GM19099 (cell line): ENCODE measurements around the gene CFAP300.

ENCODE experiments used
- POLR2A ChIP-seq: IDR thresholded peaks from 3 replicates; pipeline ENCODE4 v1.6.1; 2011; ENCODE audit warnings: low read depth; ENCODE audit not compliant: insufficient read length; ENCODE audit errors: extremely low read depth

The CFAP300 gene

DNA sequence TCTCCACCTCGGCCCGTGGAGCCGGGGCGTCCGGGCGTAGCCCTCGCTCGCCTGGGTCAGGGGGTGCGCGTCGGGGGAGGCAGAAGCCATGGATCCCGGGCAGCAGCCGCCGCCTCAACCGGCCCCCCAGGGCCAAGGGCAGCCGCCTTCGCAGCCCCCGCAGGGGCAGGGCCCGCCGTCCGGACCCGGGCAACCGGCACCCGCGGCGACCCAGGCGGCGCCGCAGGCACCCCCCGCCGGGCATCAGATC lies 63.4 kb downstream of the CFAP300 start:
- no peak for TF ChIP-seq POLR2A

DNA sequence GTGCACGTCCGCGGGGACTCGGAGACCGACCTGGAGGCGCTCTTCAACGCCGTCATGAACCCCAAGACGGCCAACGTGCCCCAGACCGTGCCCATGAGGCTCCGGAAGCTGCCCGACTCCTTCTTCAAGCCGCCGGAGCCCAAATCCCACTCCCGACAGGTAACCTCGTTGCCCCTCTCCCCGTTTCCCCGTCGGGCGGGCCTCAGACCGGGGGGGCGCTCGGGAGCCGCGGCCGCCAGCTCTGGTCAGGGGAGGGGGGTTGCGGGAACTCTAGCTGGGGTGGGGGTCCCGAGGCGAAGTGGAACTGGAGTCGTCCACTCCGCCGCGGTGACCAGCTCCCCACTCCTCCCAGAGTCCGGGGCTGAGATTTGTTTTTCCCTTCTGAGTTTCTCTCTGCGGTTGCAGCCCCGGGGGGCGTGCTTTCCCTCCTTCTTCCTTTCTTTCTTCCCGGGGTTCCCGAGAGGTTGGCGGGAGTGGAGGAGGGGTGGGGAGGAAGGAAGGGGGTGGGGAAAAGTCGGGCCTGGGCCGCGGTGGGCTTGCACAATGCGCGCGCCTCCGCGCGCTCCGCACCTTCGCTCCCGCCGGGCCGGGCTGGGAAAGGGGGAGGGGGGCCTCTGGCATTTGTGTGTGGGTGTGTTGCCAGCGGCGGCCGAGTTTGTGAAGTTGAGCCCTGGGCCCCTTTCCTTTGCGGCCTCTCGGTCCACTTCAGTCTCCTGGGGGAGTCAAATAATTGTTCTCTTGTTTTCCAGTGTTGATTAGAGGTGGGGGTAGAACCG lies 64.0 kb downstream of the CFAP300 start:
- TF ChIP-seq POLR2A = no peak

DNA sequence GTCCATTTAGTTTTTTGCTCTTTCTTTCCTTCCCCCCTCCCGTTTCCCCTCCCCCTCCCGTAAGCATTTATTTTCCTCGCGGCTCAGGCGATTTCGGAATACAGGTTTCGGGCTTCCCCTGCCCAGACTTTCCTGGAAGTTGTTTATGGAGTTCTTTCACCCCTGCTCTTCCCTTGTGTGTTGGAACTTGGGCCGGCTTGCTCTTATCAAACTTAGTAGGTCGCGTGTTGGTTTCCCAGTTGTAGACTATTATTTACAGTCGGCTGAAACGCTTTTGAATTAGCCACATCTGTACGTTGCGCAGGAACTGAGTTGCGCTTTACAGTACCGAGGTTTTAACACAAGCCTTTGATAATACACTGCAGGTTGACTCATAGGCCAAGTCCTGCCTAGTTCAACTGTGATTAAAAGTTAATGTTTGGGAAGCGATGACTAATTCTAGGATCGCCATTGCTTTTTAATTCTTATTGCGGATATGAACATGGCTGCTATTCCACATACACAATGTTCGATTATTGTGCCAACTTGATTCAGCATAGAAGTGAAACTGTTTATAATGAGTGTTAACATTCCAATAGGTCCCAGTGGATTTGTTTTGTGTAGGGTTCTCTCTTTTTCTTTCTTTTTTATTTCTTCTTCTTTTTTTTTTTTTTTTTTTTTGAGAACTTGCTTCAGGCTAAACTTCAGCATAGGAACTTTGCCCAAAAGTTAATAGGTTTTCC lies 64.7 kb downstream of the CFAP300 start:
- no peak for TF ChIP-seq POLR2A

DNA sequence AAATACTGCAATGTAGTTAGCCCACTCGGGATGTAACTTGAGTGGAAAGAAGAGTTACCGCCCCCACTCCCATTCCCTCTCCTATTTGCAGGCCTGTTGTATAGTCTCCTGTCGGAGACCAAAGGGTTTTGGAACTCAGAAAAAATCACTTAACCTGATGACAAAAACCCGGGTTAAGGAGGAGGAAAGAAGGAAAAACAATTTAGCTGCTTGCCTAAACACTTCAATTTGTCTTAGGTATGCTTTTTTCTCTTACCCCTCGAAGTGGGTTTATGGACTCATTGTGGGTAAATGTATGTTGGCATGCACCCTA lies 65.2 kb downstream of the CFAP300 start:
- no peak for TF ChIP-seq POLR2A

DNA sequence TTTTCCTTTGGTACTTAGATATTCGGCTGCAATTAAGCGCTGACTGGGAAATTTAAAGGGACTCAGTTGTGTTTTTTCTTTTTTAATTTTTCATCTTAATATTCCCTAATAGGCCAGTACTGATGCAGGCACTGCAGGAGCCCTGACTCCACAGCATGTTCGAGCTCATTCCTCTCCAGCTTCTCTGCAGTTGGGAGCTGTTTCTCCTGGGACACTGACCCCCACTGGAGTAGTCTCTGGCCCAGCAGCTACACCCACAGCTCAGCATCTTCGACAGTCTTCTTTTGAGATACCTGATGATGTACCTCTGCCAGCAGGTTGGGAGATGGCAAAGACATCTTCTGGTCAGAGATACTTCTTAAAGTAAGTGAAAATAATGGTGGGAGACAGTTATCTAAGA lies 66.8 kb downstream of the CFAP300 start:
- no peak for TF ChIP-seq POLR2A

DNA sequence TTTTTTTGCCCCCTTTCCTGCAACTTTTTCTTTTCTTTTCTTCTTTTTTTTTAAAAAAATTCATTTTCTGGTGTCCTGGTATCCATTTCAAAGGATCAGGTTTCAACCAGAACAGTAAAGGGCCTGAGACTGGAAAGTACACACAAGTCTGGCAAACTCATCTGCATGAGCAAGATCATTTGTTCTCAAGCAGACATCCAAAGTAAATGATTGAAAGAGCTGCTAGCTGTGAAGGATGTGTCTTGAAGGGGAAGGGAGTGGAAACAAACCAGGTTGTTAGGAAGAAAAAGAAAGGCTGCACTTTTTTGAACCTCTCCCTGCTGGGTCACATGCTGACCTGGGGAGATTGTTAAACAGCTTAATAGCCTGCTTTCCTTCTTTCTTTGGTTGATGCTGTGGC lies 68.3 kb downstream of the CFAP300 start:
- TF ChIP-seq POLR2A = no peak

DNA sequence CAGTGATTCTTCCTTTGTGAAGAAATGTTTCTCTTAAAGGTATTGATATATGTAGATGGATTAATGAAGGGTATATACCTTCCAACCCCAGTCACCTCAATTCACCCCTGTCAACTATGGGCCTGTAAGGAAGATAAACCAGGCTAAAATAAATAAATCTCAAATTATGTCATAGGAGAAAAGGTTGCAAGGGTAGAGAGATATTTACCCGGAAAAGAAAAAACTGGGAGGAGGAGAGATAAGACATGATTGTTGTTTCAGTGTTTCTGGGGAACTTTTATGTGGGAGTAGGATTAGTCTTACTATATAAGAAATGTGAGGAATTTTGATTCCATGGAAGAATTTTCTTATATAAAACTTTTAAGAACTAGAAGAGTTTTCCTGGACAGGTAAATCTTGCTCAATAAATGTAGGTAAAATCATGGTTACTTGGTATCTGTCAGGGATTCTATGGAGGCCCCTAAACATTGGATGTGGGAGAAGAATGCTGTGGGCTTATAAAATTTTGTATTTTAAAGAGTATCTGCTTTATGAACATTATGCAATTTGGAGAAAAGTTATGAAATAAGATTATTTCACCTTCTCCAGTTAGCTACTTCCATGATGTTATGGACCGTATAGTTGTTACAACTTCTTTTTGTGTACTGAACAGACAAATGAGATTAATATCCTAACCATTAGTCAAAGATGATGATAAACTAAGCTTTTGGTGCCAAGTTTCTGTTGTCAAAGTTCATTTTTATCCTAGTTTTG lies 69.4 kb downstream of the CFAP300 start:
- no peak for TF ChIP-seq POLR2A

DNA sequence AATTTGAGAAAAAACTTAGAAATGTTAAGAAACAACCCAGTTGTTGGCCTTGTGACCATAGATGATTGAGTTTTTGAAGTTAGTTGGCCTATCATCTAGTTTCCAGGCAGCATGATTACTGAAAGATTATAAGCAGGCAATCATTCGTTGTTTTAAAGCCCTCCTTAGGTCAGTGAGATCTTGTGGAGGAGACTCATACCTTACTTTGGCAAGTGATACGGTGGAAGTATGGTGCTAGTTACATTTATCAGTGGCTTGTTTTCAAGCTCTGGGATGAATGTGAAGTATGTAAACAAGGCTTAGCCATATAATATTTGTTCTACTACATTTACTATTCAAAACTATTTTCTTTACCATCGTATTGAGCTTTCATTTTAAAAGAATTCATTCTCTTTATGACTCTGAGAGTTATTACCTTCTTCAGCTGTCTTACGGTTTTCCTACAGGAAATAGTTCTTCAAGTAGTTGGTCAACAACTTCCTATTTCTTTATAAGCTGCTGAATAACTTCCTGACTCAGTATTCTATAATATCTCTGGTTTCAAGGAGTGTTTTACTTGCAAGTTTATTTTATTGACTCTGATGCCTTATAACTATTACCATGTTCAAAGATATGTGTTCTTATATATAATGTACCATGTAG lies 70.4 kb downstream of the CFAP300 start:
- TF ChIP-seq POLR2A = no peak

DNA sequence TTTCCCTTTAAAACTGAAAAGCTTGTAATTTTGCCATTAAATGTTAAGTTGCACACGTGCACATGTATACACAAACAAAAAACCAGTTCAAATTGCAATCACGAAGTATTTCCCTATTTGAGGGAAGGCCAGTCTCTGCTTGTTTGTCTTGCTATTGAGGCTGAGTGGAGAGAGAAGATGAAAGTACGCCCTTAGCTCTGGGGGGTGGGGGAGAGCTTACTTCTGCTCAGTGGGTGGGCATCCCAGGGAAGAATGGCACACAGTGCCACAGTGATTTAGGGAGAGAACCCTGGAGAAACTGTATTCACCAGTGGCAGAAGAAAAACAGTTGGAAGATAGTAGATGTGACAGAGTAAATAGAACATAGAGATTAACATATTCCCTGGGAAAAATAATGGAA lies 71.7 kb downstream of the CFAP300 start:
- TF ChIP-seq POLR2A = no peak

DNA sequence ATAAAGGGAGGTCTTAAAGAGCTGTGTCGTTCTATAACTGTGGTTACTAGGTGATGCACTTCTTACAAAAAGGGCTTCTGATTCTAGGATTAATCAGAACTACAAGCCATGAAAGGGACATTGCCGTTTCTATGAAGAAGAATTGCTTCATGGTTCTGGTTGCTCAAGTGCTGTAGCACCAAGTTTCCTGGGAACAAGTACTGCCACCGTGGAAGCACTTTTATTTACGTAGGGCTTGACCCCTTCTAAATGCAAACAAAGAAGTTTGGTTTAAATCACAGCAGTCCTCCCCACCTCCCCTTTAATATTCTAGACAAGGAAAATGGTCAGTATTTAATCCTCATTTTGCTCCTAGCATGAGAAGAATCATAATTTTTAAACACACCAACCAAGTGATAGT lies 72.8 kb downstream of the CFAP300 start:
- no peak for TF ChIP-seq POLR2A

DNA sequence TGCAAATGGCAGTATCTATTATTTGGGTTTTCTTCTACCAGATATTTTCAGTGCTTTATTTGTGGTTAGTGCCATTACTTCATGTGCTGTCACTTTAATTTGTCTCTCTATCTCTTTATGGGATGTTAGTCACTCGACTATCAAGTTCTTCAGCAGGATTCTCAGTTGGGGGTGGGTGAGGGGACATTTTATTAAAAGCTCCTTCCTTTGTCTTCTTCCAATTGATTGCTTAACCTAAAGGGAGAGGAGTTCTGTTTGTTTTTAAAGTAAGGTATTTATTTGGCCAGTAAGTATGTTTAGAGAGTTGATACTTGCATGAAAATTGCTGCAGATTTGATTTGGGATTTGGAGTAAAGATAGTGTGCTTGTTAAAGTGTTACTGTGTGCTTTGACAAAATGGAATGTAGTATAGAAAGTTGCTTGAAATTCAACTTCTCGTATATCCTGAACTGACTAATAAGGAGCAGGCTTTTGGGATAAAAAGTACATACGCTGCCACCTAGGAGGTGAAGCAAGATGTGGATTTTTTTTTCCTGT lies 73.3 kb downstream of the CFAP300 start:
- no peak for TF ChIP-seq POLR2A

DNA sequence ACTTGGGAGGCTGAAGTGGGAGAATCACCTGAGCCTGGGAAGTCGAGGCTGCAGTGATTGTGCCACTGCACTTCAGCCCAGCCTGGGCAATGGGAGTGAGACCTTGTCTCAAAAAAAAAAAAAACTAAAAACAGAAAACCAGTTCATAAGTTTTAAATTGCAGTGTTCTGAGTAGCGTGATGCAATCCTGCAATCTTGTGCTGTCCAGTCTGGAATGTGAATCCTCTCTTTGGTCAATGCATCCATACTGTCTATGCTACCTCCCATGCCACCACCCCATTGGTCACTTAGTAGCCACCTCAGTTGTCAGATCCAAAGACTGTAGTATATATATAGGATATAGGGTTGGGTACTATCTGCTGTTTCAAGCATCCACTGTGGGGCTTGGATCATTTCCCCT lies 74.1 kb downstream of the CFAP300 start:
- TF ChIP-seq POLR2A = no peak
